GM18526 (cell line): Measurements from ENCODE around the gene FLOT2.

ENCODE experiments used
- POLR2A ChIP-seq: IDR thresholded peaks from 3 replicates; pipeline ENCODE4 v1.6.1; 2011; ENCODE audit not compliant: insufficient read length; ENCODE audit errors: extremely low read depth

FLOT2 gene

GRCh38 chr17:28863953-28864352 is 33.6 kb downstream of the FLOT2 start:
- no peak for TF ChIP-seq POLR2A

- no peak for TF ChIP-seq POLR2A
Observed at GRCh38 chr17:28862561-28862960, 35.0 kb downstream of the FLOT2 start.

GRCh38 chr17:28861393-28862203 is 35.9 kb downstream of the FLOT2 start:
- no peak for TF ChIP-seq POLR2A

GRCh38 chr17:28860363-28860808 is 37.1 kb downstream of the FLOT2 start:
- no peak for TF ChIP-seq POLR2A

- no peak for TF ChIP-seq POLR2A
Observed at GRCh38 chr17:28858801-28859355, 38.7 kb downstream of the FLOT2 start.

- TF ChIP-seq POLR2A, result no peak
Observed at GRCh38 chr17:28857905-28858800, 39.4 kb downstream of the FLOT2 start.

- no peak for TF ChIP-seq POLR2A
Observed at GRCh38 chr17:28856028-28856574, 41.4 kb downstream of the FLOT2 start.

GRCh38 chr17:28855336-28855679 is 42.2 kb downstream of the FLOT2 start:
- TF ChIP-seq POLR2A, result no peak

GRCh38 chr17:28854457-28855335 is 42.8 kb downstream of the FLOT2 start, which contains the start of gene ERAL1:
Gene ERAL1, plus strand, starts transcription at chr17:28855016. Its CDS starts 19 bp downstream, at chr17:28855035.
- TF ChIP-seq POLR2A, result peak; percentile 79

- no peak for TF ChIP-seq POLR2A
Observed at GRCh38 chr17:28853295-28853694, 44.2 kb downstream of the FLOT2 start.

GRCh38 chr17:28849281-28849680 is 48.3 kb downstream of the FLOT2 start:
- TF ChIP-seq POLR2A, result no peak

GRCh38 chr17:28846231-28846630 is 51.3 kb downstream of the FLOT2 start:
- no peak for TF ChIP-seq POLR2A

GRCh38 chr17:28843816-28844148 is 53.8 kb downstream of the FLOT2 start:
- TF ChIP-seq POLR2A, result no peak

- TF ChIP-seq POLR2A, result peak; percentile 66
Observed at GRCh38 chr17:28842282-28843012, 55.1 kb downstream of the FLOT2 start, which contains the start of gene FAM222B. Gene FAM222B, minus strand, starts transcription at chr17:28842790. Its CDS starts 76,123 bp downstream, at chr17:28766667.
